ENCODE measurements around the gene HINT2. TPM values are rescaled to one million over a fixed set of nuclear protein-coding genes. Genes with fewer than 3 reads are reported as not detected.

Gene HINT2
- total RNA-seq, 1 donor from 2014 or later = 21.8 TPM

DNA sequence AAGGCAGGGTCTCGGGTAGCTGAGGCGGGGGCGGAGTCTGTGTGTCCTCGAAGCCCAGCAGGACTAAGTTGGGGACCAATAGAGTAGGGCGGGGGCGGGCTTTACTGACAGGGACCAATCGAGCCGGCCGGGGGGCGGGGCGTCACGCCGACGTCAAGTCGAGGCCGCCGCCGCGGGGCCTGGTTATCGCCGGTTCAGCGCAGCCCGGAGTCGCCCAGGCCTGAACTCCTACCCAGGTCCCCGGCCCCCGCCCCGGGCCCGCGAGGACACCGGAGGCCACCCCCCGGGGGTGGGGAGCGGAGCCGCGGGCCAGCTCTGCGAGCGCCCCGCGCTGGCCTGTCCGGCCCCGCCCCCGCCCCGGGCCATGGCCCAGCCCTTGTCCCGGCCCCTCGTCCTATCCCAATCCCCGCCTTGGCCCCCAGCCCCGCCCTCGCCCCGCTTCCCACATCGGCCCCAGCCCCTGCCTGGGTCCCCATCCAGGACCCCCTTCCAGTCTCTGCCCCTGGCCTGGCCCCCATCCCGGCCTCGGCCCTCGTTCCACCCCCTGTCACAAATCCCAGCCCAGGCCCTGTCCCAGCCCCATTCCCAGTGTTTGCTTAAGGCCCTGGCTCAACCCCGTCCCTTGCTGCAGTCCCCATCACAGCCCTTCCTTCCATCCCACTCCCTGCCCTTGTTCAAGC lies 14.4 kb upstream of the HINT2 start, which contains the start of gene TMEM8B:
Gene TMEM8B, plus strand, starts transcription at position 145 of the 680 bp plus-strand sequence. Its CDS starts 220 bp downstream, at position 365.
- Histone ChIP-seq H3K9me3 (ENCODE audit: low read depth) (no peaks in the 10 kb centered on the region), H3K4me2 (peak within 1 kb of the TSS; percentile 87), H3K4me3 (peak within 1 kb of the TSS; percentile 86), H3K9ac (peak within 1 kb of the TSS; percentile 53), H2AFZ (replicated peaks) (peak within 1 kb of the TSS; percentile 96), H4K20me1 (ENCODE audit: low read depth) (peaks cover 3% of the 10 kb centered on the region), H3K27me3 (no peaks in the 10 kb centered on the region), H3K36me3 (no peaks in the 10 kb centered on the region), H3K79me2 (ENCODE audit: low read depth) (no peaks in the 10 kb centered on the region), H3K27ac (no peak within 1 kb of the TSS), H3F3A (ENCODE audit: low read depth) (peaks cover 11% of the 10 kb centered on the region), H3K4me1 (peaks cover 11% of the 10 kb centered on the region)
- Mint-ChIP-seq H3K4me1 (peaks cover 48% of the 10 kb centered on the region), H3K4me3 (peak within 1 kb of the TSS; percentile 93), H3K27me3 (ENCODE audit: insufficient read depth, low read depth) (peaks cover 5% of the 10 kb centered on the region), H3K36me3 (no peaks in the 10 kb centered on the region), H3K9me3 (no peaks in the 10 kb centered on the region), H3K27ac (peak within 1 kb of the TSS; percentile 97)
- DNase-seq (ENCODE audit: low spot score) = peak; percentile 99
- TF ChIP-seq, protein P1, sequence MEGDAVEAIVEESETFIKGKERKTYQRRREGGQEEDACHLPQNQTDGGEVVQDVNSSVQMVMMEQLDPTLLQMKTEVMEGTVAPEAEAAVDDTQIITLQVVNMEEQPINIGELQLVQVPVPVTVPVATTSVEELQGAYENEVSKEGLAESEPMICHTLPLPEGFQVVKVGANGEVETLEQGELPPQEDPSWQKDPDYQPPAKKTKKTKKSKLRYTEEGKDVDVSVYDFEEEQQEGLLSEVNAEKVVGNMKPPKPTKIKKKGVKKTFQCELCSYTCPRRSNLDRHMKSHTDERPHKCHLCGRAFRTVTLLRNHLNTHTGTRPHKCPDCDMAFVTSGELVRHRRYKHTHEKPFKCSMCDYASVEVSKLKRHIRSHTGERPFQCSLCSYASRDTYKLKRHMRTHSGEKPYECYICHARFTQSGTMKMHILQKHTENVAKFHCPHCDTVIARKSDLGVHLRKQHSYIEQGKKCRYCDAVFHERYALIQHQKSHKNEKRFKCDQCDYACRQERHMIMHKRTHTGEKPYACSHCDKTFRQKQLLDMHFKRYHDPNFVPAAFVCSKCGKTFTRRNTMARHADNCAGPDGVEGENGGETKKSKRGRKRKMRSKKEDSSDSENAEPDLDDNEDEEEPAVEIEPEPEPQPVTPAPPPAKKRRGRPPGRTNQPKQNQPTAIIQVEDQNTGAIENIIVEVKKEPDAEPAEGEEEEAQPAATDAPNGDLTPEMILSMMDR (IDR thresholded peaks at IDR 0.05) = no peak

DNA sequence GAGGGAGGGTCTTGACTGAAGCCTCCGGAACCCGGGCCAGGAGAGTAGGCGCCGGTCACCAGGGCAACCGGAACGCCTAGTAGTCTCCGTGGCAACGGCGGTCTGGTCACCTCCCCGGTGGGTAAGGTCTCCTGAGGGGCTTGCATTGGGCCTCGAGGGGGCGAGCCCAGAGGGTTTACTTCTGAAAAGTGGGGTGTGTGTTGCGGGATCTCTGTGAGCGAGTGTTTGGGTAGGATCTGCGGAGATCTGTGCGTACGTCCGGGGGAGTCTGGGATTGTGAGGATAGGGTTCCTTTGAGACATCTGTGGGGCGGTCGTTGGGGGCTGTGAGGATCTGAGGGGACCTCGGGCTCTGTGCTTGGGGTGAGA lies 13.9 kb upstream of the HINT2 start, which contains the start of gene FAM221B:
Gene FAM221B, minus strand, starts transcription at position 17 of the 368 bp plus-strand sequence. CDS start 2,571 bp downstream, outside the sequence.
- TF ChIP-seq, protein P1 (IDR thresholded peaks at IDR 0.05) = no peak
- TF ChIP-seq EZH2 (IDR thresholded peaks at IDR 0.05) = no peak
- no peak for TF ChIP-seq EZH2phosphoT487 (IDR thresholded peaks at IDR 0.05)
- Histone ChIP-seq H4K20me1 (ENCODE audit: low read depth) (peaks cover 3% of the 10 kb centered on the region), H3K9ac (peak within 1 kb of the TSS; percentile 53), H2AFZ (replicated peaks) (peak within 1 kb of the TSS; percentile 96), H3K79me2 (ENCODE audit: low read depth) (no peaks in the 10 kb centered on the region), H3K27ac (no peak within 1 kb of the TSS), H3K4me2 (peak within 1 kb of the TSS; percentile 87), H3K27me3 (no peaks in the 10 kb centered on the region), H3K4me1 (peaks cover 11% of the 10 kb centered on the region), H3K9me3 (ENCODE audit: low read depth) (no peaks in the 10 kb centered on the region), H3F3A (ENCODE audit: low read depth) (peaks cover 11% of the 10 kb centered on the region), H3K36me3 (no peaks in the 10 kb centered on the region), H3K4me3 (peak within 1 kb of the TSS; percentile 86)
- Mint-ChIP-seq H3K36me3 (no peaks in the 10 kb centered on the region), H3K4me1 (peaks cover 48% of the 10 kb centered on the region), H3K27me3 (ENCODE audit: insufficient read depth, low read depth) (peaks cover 5% of the 10 kb centered on the region), H3K9me3 (no peaks in the 10 kb centered on the region), H3K27ac (peak within 1 kb of the TSS; percentile 97), H3K4me3 (peak within 1 kb of the TSS; percentile 93)
- DNase-seq (ENCODE audit: low spot score) = peak; percentile 89

DNA sequence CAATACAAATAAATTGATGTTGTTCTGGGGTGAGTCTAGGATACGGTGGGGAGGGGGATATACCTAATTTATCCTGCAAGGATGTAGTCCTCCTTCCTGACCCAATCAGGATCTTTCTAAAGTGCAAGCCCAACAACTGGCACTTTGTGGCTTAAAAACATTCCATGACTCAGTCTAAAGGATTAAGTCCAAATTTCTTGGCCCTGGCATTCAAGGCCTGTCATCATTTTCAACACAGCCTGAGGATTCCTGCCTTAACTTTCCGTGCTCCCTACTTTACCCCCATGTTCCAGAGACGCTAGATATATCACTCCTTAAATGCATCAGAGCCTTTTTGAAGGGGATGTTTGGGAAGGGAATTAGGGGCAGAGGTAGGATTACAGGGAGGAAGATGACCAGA lies 12.6 kb upstream of the HINT2 start:
- H3K27me3 ChIP-seq = no peaks in the 10 kb centered on the region
- Mint-ChIP-seq H3K4me1 (peaks cover 45% of the 10 kb centered on the region), H3K36me3 (no peaks in the 10 kb centered on the region), H3K27ac (peak overlapping the region; percentile 4), H3K27me3 (ENCODE audit: insufficient read depth, low read depth) (peaks cover 5% of the 10 kb centered on the region), H3K4me3 (peak overlapping the region; percentile 31), H3K9me3 (no peaks in the 10 kb centered on the region)
- no peaks in the 10 kb centered on the region for H3K9me3 ChIP-seq (ENCODE audit: low read depth)
- H3K27ac ChIP-seq = no peak overlapping the region
- H3K9ac ChIP-seq = no peak overlapping the region
- no peak overlapping the region for H2AFZ ChIP-seq (replicated peaks)
- H3K4me3 ChIP-seq = no peak overlapping the region
- H3K36me3 ChIP-seq = no peaks in the 10 kb centered on the region
- no peak overlapping the region for H3K4me2 ChIP-seq
- TF ChIP-seq, protein P1 (IDR thresholded peaks at IDR 0.05) = no peak
- TF ChIP-seq EZH2 (IDR thresholded peaks at IDR 0.05) (no peak), EZH2phosphoT487 (IDR thresholded peaks at IDR 0.05) (no peak)
- peaks cover 11% of the 10 kb centered on the region for H3K4me1 ChIP-seq
- no peak for DNase-seq (ENCODE audit: low spot score)
- no peaks in the 10 kb centered on the region for H3K79me2 ChIP-seq (ENCODE audit: low read depth)
- peaks cover 3% of the 10 kb centered on the region for H4K20me1 ChIP-seq (ENCODE audit: low read depth)
- H3F3A ChIP-seq (ENCODE audit: low read depth) = peaks cover 11% of the 10 kb centered on the region
